H4 (cell line): ENCODE results near the gene THPO. TPM values are rescaled to one million over a fixed set of nuclear protein-coding genes. Genes with fewer than 3 reads are reported as not detected.
"Not testable (repeated sequence)": the region's sequence is repeated elsewhere in the genome, so short reads cannot be mapped to it uniquely, and the experiment has no call there.

Experiments
- DNase-seq: peaks from one replicate; pipeline ENCODE4 v3.0.0-alpha.2; 2015; ENCODE audit warnings: low spot score
- total RNA-seq: library from RNA; depleted of rRNA; stranded (reverse); fragments of >200 nt; shearing (Covaris generic); gene quantifications from 2 replicates; pipeline ENCODE4 v1.2.3, GENCODE V29; 2014

The THPO gene
- total RNA-seq, 1 experiment from 2014 or later: 0.74 TPM

GRCh38 chr3:184349563-184350470 lies 28.2 kb downstream of the THPO start:
- no peak for DNase-seq

DNA sequence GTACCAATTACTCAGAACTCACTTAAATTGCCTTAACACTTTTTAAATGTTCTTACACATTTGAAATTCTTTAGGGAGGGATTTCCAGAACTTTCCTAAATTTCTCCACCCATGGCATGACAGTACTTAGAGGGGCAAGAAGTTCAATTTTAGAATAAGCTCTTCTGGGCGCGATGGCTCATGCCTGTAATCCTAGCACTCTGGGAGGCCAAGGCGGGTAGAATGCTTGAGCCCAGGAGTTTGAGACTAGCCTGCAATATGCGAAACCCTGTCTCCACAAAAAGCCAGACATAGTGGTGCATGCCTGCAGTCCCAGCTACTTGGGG lies 30.0 kb downstream of the THPO start:
- DNase-seq: no peak

DNA sequence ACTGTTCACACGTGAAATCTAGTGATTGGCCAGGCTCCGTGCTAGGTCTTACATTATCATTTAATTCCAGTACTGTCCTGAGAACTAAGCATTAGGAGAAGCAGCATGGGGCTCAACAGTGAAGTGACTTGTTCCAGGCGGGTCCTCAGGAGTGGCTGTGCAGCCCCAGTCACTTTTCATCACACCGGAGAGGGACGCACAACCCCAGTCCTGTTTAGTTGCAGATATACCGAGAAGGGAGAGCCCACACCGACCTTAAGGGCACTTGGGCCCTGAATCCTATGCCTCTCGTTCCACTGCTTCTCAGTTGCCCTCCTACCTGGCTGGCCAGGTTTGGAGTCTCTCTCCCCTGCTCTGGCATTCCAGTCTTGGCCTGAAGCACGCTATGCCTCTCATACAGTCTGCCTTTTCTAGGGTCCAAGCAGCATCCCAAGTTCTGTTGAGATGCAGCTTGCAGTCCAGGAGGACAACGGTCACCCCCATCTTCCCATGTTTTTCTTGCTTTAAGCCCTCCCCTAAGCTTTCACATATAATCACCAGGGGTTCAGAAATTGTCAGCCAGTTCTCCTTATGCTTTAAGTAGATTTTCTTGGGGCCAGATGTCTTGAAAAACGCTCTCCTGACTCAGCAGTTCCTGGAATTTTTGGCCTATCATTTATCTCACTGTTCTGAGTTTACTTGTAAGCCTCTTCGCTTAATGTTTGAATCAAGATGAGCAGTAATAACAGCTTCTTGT lies 30.5 kb downstream of the THPO start:
- DNase-seq: no peak

GRCh38 chr3:184346480-184347190 lies 31.4 kb downstream of the THPO start:
- no peak for DNase-seq

- DNase-seq: peak; percentile 85
These were observed 32.5 kb downstream of the THPO start for GRCh38 chr3:184345317-184346144.

GRCh38 chr3:184344579-184345316 lies 33.3 kb downstream of the THPO start:
- DNase-seq: no peak

DNA sequence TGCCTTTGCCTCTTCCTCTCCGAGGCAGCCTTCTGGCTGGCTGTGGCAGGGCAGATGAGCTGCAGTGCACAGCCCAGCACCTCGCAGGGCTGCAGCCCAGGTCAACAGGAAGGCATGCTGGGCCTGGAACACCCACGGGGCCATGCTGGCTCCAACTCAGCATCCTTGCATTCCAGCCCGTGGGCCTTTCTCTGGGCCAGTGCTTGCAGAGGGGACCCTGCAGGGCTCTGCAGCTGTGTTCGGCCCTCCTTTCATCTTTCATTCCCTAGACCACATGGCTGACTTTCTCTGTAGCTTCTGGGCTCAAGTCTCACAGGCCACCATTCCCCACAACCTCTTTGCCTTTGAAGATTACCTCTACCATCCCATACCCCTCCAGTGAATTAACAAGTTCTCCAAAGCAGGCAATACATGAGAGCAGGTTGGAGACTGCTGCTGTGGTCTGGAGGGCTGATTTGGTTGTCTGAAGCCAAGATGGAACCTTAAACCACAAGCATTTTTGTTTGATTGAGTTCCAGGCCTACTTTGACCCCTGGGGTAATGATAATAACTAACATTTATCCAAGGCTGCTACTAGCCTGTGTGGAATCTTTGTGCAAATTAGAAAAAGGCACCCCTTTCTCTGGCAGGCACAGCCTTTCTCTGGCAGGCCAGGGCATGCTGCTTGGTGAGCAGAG lies 34.7 kb downstream of the THPO start:
- DNase-seq: no peak

DNA sequence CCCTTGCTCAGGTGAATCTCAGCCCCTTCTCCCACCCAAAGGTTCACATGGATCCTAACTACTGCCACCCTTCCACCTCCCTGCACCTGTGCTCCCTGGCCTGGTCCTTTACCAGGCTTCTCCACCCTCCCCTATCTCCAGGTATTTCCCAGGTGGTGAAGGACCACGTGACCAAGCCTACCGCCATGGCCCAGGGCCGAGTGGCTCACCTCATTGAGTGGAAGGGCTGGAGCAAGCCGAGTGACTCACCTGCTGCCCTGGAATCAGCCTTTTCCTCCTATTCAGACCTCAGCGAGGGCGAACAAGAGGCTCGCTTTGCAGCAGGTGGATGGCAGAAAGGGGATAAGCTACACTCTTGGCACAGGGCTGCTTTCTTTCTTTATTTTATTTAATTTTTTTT lies 36.1 kb downstream of the THPO start:
- no peak for DNase-seq

DNA sequence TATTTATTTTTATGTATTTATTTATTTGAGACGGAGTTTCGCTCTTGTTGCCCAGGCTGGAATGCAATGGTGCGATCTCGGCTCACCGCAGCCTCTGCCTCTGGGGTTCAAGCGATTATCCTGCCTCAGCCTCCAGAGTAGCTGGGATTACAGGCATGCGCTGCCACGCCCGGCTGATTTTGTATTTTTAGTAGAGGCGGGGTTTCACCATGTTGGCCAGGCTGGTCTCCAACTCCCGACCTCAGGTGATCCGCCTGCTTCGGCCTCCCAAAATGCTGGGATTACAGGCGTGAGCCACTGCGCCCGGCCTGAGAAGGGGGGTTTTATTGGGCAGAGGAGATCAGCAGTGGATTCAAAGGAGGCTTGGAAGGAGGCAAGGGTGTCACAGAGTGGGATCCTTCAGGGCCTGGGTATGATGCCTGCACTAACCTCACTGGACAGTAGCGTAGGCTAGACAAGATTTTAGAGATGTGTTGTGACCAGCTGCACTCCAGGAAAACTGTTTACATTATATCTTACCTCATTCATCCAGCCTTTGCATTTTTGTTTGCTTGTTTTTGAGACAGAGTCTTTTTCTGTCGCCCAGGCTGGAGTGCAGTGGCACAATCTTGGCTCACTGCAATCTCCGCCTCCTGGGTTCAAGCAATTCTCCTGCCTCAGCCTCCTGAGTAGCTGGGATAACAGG lies 38.4 kb downstream of the THPO start:
- not testable (repeated sequence) for DNase-seq

GRCh38 chr3:184339001-184339400 lies 39.0 kb downstream of the THPO start:
- DNase-seq: no peak

DNA sequence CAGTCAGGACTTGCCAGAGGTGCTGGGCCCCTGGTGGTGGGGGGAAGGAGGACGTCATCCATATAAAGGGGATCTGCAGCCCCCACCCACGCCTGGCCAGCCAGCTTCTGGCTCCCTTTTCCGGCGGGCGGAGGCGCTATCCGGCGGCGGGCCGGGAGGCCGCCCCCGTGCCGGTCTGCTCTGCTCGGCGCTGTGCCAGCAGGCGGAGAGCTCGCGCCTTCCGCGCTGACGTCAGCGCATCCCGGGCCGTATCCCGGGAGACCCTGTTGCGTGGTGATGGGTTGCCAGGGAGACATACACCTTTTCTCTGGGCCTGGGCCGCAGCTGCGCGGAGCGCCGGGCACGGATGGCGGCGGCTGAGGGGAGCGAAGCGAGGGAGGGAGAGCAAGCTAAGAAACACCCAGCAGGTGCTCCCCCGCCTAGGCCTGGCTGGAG lies 39.5 kb downstream of the THPO start:
- no peak for DNase-seq

DNA sequence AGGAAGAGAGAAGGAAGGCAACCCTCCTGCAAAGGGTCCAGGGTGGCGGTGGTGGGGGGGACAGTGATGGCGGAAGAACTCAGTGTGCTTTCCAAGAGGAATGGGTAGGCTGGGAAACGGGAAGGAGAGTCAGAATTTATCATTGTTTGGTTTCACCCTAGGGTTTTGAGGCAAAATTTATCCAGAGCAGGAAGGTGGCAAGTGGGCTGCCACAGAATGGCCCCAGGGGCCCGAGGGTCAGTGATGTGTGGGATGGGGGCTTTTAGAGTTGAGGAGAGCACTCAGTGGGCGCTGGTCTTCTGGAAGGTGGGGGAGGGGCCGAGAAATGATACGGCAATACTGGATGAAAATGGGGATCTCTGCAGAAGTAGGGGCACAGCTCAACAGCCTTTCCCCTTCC lies 40.0 kb downstream of the THPO start:
- no peak for DNase-seq

DNA sequence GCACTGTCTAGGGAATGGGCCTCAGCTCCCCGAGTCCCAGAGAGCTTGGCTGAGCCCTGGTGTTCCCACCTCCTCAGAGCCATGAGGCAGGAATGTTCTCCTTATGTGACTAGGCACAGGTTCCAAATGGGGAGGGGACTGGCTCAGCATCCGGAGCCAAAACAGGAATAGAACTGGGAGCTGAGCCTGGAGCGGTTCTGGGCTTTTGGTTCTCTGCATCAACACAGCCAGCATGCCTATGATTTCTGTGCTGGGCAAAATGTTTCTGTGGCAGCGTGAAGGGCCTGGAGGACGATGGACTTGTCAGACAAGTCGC lies 40.6 kb downstream of the THPO start, which contains the start of gene FAM131A:
FAM131A (plus strand) TSS at position 202 of the 316 bp plus-strand sequence; CDS start at position 233, 31 bp downstream.
- DNase-seq: no peak

DNA sequence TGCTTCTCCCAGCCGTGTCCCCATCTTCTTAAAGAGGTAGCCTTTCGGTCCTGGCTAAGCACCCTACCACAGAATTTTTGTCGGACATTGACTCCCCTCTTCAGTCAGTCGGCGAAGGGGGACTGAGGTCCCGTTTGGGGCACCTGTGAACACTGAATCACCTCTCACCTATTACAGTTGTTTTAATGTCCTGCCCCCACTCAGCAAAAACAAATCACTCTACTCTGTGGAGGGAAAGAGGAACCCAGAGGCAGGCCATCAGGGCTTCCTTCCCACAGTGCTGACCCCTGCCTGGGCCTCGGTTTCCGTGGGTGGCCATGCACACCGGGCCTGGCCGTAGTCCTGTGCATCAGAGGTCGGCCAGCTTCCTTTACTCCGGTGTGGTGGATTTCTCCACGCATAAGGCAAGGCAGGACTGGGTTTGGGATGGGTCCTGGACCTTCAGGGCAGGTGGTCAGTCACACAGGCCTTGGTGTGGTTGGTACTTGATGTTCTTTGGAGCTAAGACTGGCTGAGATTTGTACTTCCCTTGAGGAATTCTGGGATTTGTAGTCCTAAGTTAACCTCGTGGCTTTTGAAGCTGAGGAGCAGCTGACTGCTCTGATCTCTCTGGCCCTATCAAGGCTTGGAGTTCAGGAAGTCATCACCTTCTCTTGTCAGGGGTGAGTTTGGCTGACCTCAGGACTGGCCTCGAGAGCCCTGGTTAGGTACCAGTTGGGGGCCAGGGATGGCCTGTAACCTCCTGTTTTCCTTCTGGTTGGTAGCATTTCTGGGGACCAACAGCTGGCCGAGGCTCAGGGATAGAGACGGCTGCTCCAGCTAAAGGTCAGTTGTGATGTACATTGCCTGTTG lies 41.2 kb downstream of the THPO start:
- no peak for DNase-seq

- DNase-seq: peak; percentile 75
These were observed 42.1 kb downstream of the THPO start for GRCh38 chr3:184335661-184336546.

DNA sequence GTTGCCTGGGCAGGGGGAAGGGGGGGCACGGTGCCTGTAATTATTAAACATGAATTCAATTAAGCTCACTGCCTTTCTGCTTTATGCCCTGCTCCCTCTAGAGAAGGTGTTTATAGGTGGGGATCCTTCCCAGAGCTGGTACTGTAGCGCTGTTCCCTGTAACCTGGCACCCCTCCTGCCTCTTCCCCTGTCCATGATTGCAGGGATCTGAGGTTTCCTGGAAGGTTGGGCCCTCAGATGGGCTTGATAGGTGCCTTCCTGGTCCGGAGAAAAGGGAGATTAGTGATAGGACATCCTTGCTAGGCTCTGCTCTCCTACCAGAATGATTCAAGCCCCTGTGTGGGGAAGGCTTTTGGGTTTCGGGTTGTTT lies 42.7 kb downstream of the THPO start:
- DNase-seq: peak; percentile 43

GRCh38 chr3:184334470-184335158 lies 43.4 kb downstream of the THPO start:
- peak; percentile 67 for DNase-seq
